ENCODE results near the gene PARN. TPM values are rescaled to one million over a fixed set of nuclear protein-coding genes. Genes with fewer than 3 reads are reported as not detected.

The PARN gene
- total RNA-seq, 1 experiment from 2014 or later, result 42.5 TPM

DNA sequence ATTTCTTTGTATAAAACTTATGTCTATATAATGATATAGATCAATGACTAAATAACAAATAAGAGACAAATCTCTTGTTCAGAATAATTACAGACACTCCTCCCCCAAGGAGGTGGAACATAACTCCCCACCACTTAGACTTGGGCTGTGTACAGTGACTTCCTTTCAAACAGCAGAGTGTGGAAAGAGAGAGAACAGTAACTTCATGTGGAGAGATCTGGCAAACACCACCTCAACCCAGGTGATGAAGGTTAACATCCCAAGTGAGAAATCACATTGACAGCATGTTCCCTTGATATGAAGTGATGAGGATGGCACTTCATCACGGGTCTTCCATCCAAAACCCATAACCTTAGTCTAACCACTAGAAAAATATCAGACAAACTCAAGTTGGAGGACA lies 169.3 kb downstream of the PARN start:
- Histone ChIP-seq H3K36me3 (ENCODE audit: control insufficient read depth in 1 of 2, insufficient read depth in 2 of 2, low read length in 2 of 2) (peaks cover 0 to 5% of the 10 kb centered on the region in 2 experiments; a peak in 1 of 4 replicates), H4K20me1 (ENCODE audit: insufficient read depth) (no peaks in the 10 kb centered on the region), H3K27ac (ENCODE audit: low read depth, low read length) (no peak overlapping the region), H3K4me2 (ENCODE audit: low read length) (no peak overlapping the region), H3K9me2 (ENCODE audit: insufficient read depth) (no peaks in the 10 kb centered on the region), H3K4me3 (replicated peaks in 1 of 2; ENCODE audit: low read depth in 1 of 2, low read length in 2 of 2) (no peak overlapping the region), H3K9ac (ENCODE audit: low read length) (no peak overlapping the region), H3K79me2 (ENCODE audit: insufficient read depth, low read length) (no peaks in the 10 kb centered on the region), H3K9me3 (ENCODE audit: control insufficient read depth in 1 of 2, insufficient read depth in 1 of 2, low read depth in 1 of 2, low read length in 2 of 2) (peaks cover 5 to 15% of the 10 kb centered on the region in 2 experiments; a peak in 2 of 4 replicates), H3K27me3 (ENCODE audit: insufficient read depth, low read length) (no peaks in the 10 kb centered on the region), H3K4me1 (ENCODE audit: control insufficient read depth in 1 of 2, insufficient read depth in 2 of 2, low read length in 2 of 2) (peaks cover 0 to 6% of the 10 kb centered on the region in 2 experiments; a peak in 2 of 4 replicates), H2AFZ (ENCODE audit: low read depth, low read length, poor library complexity, severe bottlenecking) (no peak overlapping the region)
- no peak for ATAC-seq
- no TSS peak for BruUV-seq (replicated peaks)
- TF ChIP-seq, protein P1, sequence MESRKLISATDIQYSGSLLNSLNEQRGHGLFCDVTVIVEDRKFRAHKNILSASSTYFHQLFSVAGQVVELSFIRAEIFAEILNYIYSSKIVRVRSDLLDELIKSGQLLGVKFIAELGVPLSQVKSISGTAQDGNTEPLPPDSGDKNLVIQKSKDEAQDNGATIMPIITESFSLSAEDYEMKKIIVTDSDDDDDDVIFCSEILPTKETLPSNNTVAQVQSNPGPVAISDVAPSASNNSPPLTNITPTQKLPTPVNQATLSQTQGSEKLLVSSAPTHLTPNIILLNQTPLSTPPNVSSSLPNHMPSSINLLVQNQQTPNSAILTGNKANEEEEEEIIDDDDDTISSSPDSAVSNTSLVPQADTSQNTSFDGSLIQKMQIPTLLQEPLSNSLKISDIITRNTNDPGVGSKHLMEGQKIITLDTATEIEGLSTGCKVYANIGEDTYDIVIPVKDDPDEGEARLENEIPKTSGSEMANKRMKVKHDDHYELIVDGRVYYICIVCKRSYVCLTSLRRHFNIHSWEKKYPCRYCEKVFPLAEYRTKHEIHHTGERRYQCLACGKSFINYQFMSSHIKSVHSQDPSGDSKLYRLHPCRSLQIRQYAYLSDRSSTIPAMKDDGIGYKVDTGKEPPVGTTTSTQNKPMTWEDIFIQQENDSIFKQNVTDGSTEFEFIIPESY (IDR thresholded peaks at IDR 0.05; ENCODE audit: extremely low read depth, insufficient replicate concordance, low read length), result no peak
- TF ChIP-seq EGR1 (IDR thresholded peaks at IDR 0.05; ENCODE audit: low read depth) (no peak), EZH2phosphoT487 (IDR thresholded peaks at IDR 0.05; ENCODE audit: borderline replicate concordance) (no peak), POLR2AphosphoS5 (IDR thresholded peaks at IDR 0.05; ENCODE audit: low read depth, low read length) (no peak), JUND (IDR thresholded peaks at IDR 0.05) (no peak), FOSL1 (IDR thresholded peaks at IDR 0.05; ENCODE audit: low read depth) (no peak), SRF (IDR thresholded peaks at IDR 0.05; ENCODE audit: low read depth) (no peak), TCF7L2 (IDR thresholded peaks at IDR 0.05; ENCODE audit: borderline replicate concordance, extremely low read depth, insufficient read depth, insufficient read length) (no peak), CBX3 (IDR thresholded peaks at IDR 0.05; ENCODE audit: low read depth) (no peak), ELF1 (IDR thresholded peaks at IDR 0.05; ENCODE audit: borderline replicate concordance, low read depth) (no peak), SIN3A (IDR thresholded peaks at IDR 0.05; ENCODE audit: low read depth) (no peak), SP1 (IDR thresholded peaks at IDR 0.05; ENCODE audit: low read depth) (no peak), ZNF274 (IDR thresholded peaks at IDR 0.05; ENCODE audit: low read depth, low read length) (no peak), EZH2 (IDR thresholded peaks at IDR 0.05) (no peak)
- TF ChIP-seq, protein P2, sequence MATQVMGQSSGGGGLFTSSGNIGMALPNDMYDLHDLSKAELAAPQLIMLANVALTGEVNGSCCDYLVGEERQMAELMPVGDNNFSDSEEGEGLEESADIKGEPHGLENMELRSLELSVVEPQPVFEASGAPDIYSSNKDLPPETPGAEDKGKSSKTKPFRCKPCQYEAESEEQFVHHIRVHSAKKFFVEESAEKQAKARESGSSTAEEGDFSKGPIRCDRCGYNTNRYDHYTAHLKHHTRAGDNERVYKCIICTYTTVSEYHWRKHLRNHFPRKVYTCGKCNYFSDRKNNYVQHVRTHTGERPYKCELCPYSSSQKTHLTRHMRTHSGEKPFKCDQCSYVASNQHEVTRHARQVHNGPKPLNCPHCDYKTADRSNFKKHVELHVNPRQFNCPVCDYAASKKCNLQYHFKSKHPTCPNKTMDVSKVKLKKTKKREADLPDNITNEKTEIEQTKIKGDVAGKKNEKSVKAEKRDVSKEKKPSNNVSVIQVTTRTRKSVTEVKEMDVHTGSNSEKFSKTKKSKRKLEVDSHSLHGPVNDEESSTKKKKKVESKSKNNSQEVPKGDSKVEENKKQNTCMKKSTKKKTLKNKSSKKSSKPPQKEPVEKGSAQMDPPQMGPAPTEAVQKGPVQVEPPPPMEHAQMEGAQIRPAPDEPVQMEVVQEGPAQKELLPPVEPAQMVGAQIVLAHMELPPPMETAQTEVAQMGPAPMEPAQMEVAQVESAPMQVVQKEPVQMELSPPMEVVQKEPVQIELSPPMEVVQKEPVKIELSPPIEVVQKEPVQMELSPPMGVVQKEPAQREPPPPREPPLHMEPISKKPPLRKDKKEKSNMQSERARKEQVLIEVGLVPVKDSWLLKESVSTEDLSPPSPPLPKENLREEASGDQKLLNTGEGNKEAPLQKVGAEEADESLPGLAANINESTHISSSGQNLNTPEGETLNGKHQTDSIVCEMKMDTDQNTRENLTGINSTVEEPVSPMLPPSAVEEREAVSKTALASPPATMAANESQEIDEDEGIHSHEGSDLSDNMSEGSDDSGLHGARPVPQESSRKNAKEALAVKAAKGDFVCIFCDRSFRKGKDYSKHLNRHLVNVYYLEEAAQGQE (IDR thresholded peaks at IDR 0.05; ENCODE audit: low read depth), result no peak
- TF ChIP-seq, protein P3, sequence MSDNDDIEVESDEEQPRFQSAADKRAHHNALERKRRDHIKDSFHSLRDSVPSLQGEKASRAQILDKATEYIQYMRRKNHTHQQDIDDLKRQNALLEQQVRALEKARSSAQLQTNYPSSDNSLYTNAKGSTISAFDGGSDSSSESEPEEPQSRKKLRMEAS (IDR thresholded peaks at IDR 0.05), result no peak
- intact Hi-C loops (cut with micrococcal nuclease), result no loop called here
- ChIA-PET POLR2A (no interaction called here), CTCF (no interaction called here), RAD21 (ENCODE audit: low non-redundant PET in 1 of 2, low total read pairs in 2 of 2, uncharacterized antibody in 2 of 2, unreplicated experiment in 2 of 2) (no interaction called here)
- no peak for DNase-seq (ENCODE audit: low read depth, low spot score)
